Naive thymus-derived CD4-positive, alpha-beta T cell (primary cell): Measurements from ENCODE around the gene ADH4. TPM values are rescaled to one million over a fixed set of nuclear protein-coding genes. Genes with fewer than 3 reads are reported as not detected.
"Not testable (repeated sequence)": the region's sequence is repeated elsewhere in the genome, so short reads cannot be mapped to it uniquely, and the experiment has no call there.

Source experiments
- ATAC-seq: fragments of 150-1000 bp; cut with Tn5 transposase; 2 replicates; pipeline ENCODE4 v1.10.0; 2021; ENCODE audit warnings: mild to moderate bottlenecking, moderate library complexity
- CTCF ChIA-PET: fragments of 350-600 bp; sonication (Branson Sonifier 250); formaldehyde crosslinking; loops from one replicate; lab custom pipeline; 2021; ENCODE audit warnings: antibody characterized with exemption; lab: Charles Lee
- POLR2A ChIA-PET: fragments of 350-600 bp; sonication (Branson Sonifier 250); formaldehyde crosslinking; loops from one replicate; lab custom pipeline; 2021; ENCODE audit warnings: antibody characterized with exemption, inconsistent platforms; lab: Charles Lee
- DNase-seq, 9 donors: peaks; one replicate each; pipeline versions ENCODE4 v3.0.0 to v3.0.0-alpha.2; 2020 to 2022; ENCODE audit warnings: mixed read lengths in 1 of 9
- H3K27ac ChIP-seq: one replicate; pipeline ENCODE4 v1.7.0; 2013; ENCODE audit warnings: mild to moderate bottlenecking, low read depth, low read length, moderate library complexity
- H3K27me3 ChIP-seq, 2 donors: one replicate each; pipeline ENCODE4 v1.7.0; 2013; ENCODE audit warnings: low read length in 2 of 2, mild to moderate bottlenecking in 2 of 2, moderate library complexity in 2 of 2; ENCODE audit not compliant: control insufficient read depth in 2 of 2, insufficient read depth in 2 of 2
- H3K36me3 ChIP-seq, 3 experiments: 1 replicate in 2 of 3; 2 replicates in 1 of 3; pipeline ENCODE4 v1.7.0; 2013; ENCODE audit warnings: low read length in 3 of 3, mild to moderate bottlenecking in 3 of 3, moderate library complexity in 1 of 3; ENCODE audit not compliant: insufficient read depth in 3 of 3, control insufficient read depth in 2 of 3
- H3K4me1 ChIP-seq, 2 donors: one replicate each; pipeline ENCODE4 v1.7.0; 2013; ENCODE audit warnings: low read length in 2 of 2, mild to moderate bottlenecking in 2 of 2, moderate library complexity in 1 of 2; ENCODE audit not compliant: control insufficient read depth in 2 of 2, insufficient read depth in 2 of 2
- H3K4me3 ChIP-seq: 2 replicates; pipeline ENCODE4 v1.7.0; 2013; ENCODE audit warnings: mild to moderate bottlenecking, low read length
- H3K9me3 ChIP-seq, 3 experiments: 1 replicate in 2 of 3; 2 replicates in 1 of 3; pipeline ENCODE4 v1.7.0; 2013; ENCODE audit warnings: low read length in 3 of 3; ENCODE audit not compliant: control insufficient read depth in 2 of 3
- H3K27ac Mint-ChIP-seq, 9 donors: one replicate each; pipeline ENCODE4 v1.8.0; 2020 to 2022; ENCODE audit warnings: mixed read lengths in 9 of 9, mild to moderate bottlenecking in 8 of 9, moderate library complexity in 5 of 9, inconsistent platforms in 2 of 9
- H3K27me3 Mint-ChIP-seq, 5 donors: one replicate each; pipeline ENCODE4 v1.8.0; 2021 to 2022; ENCODE audit warnings: mixed read lengths in 5 of 5, mild to moderate bottlenecking in 1 of 5
- H3K36me3 Mint-ChIP-seq, 5 donors: one replicate each; pipeline ENCODE4 v1.8.0; 2020 to 2022; ENCODE audit warnings: mixed read lengths in 5 of 5, mild to moderate bottlenecking in 3 of 5, inconsistent platforms in 1 of 5
- H3K4me1 Mint-ChIP-seq, 7 donors: one replicate each; pipeline ENCODE4 v1.8.0; 2020 to 2022; ENCODE audit warnings: mixed read lengths in 7 of 7, mild to moderate bottlenecking in 3 of 7, inconsistent platforms in 1 of 7
- H3K4me3 Mint-ChIP-seq, 10 donors: one replicate each; pipeline ENCODE4 v1.8.0; 2020 to 2022; ENCODE audit warnings: mild to moderate bottlenecking in 10 of 10, mixed read lengths in 10 of 10, moderate library complexity in 6 of 10, inconsistent platforms in 2 of 10
- H3K9me3 Mint-ChIP-seq, 11 donors: one replicate each; pipeline ENCODE4 v1.8.0; 2020 to 2022; ENCODE audit warnings: mixed read lengths in 11 of 11, mild to moderate bottlenecking in 4 of 11, inconsistent platforms in 1 of 11, moderate library complexity in 1 of 11
- intact Hi-C, 2 donors: fragments of 100-400 bp; cut with micrococcal nuclease; formaldehyde crosslinking; loops; one replicate each; pipeline ENCODE4 v1.15.1; 2023
- polyA plus RNA-seq, 2 donors: library from polyadenylated mRNA; unstranded; fragments of 300-500 nt; fragmentation: Illumina TruSeq; gene quantifications; one replicate each; pipeline ENCODE4 v1.2.3, GENCODE V29; 2021
- total RNA-seq, 6 experiments: library from RNA in 5 of 6; stranded (reverse) in 5 of 6; gene quantifications; 1 replicate in 5 of 6; 2 replicates in 1 of 6; pipeline ENCODE4 v1.2.3 and lab custom pipeline; 2021 to 2026

The ADH4 gene
- total and polyA plus RNA-seq, 7 experiments from 2014 or later, result not detected

DNA sequence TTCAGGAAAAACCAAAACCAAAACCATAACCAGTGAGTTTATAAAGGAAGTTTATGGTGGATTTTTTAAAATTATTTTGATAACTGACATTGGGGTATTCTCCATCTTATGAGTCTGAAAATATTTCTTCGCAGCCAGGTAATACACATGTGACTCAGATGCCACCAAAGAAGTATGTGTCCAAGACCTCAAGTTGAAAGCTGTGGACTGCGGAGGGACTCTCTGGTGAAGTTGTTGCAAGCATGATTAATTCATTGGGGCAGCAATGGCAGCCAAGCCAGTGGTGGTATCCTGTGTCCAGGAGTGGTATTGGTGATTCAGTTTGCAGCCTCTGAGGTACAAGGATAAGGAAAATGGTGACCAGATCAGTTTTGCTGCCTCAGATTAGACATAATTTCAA is 41.5 kb downstream of the ADH4 start:
- Mint-ChIP-seq H3K9me3 (peaks cover 0 to 4% (median 0%) of the 10 kb centered on the region in 11 donors), H3K27me3 (peaks cover 0 to 4% (median 0%) of the 10 kb centered on the region in 5 donors), H3K36me3 (peaks cover 0 to 9% (median 4%) of the 10 kb centered on the region in 5 donors), H3K27ac (no peak overlapping the region), H3K4me1 (peaks cover 0 to 8% (median 0%) of the 10 kb centered on the region in 7 donors), H3K4me3 (no peak overlapping the region)
- Histone ChIP-seq H3K4me1 (no peaks in the 10 kb centered on the region), H3K9me3 (no peaks in the 10 kb centered on the region), H3K27ac (no peak overlapping the region), H3K27me3 (no peaks in the 10 kb centered on the region), H3K36me3 (no peaks in the 10 kb centered on the region), H3K4me3 (no peak overlapping the region)
- POLR2A ChIA-PET, result no interaction called here
- ATAC-seq, result no peak
- CTCF ChIA-PET, result no interaction called here
- intact Hi-C loops, result no loop called here
- DNase-seq, result no peak

DNA sequence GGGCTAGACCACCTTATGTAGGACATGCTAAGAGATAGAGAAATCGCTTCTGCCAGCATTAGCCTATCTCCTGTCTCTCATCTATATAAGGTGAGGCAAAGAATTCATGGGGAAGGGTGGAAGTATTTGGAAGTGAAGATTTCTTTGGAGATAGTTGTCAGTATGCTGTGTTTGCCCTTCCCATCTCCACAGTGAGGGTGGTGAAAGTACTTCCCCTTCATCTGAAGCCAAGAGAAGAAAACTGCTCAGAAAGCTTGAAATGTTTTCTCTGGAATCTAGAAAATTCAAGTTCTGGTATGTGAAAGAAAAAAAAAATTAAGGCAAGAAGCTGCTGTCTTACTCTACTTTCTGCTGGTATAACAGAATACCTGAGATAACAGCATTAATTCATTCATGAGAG is 43.2 kb downstream of the ADH4 start:
- Mint-ChIP-seq H3K4me3 (no peak overlapping the region), H3K27me3 (peaks cover 0 to 10% (median 0%) of the 10 kb centered on the region in 5 donors), H3K4me1 (peaks cover 0 to 8% (median 0%) of the 10 kb centered on the region in 7 donors), H3K36me3 (peaks cover 1 to 12% (median 9%) of the 10 kb centered on the region in 5 donors), H3K27ac (no peak overlapping the region), H3K9me3 (peaks cover 0 to 14% (median 0%) of the 10 kb centered on the region in 11 donors)
- DNase-seq (no peak), ATAC-seq (no peak)
- Histone ChIP-seq H3K27me3 (no peaks in the 10 kb centered on the region), H3K36me3 (no peaks in the 10 kb centered on the region), H3K27ac (no peak overlapping the region), H3K9me3 (no peaks in the 10 kb centered on the region), H3K4me1 (no peaks in the 10 kb centered on the region), H3K4me3 (no peak overlapping the region)
- ChIA-PET CTCF (no interaction called here), POLR2A (interaction anchor here (3.1 kb wide), 1 partner anchor 12 kb away, joined by 10 read pairs; the partner anchor contains the start of gene ADH5)
- intact Hi-C loops, result no loop called here

DNA sequence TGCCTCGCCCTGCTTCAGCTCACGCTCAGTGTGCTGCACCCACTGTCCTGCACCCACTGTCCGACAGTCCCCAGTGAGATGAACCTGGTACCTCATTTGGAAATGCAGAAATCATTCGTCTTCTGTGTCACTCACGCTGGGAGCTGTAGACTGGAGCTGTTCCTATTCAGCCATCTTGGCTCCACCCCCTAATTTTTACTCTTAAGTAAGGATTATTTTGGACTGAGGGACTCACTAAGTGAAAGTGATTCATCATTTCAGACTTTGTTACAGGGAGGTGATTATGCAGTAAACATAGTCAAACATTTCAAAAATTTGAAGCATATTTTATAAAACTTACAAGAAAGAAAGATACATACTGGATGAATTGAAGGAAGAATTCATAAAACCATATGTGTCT is 44.3 kb downstream of the ADH4 start:
- not testable (repeated sequence) for H3K4me1 ChIP-seq

DNA sequence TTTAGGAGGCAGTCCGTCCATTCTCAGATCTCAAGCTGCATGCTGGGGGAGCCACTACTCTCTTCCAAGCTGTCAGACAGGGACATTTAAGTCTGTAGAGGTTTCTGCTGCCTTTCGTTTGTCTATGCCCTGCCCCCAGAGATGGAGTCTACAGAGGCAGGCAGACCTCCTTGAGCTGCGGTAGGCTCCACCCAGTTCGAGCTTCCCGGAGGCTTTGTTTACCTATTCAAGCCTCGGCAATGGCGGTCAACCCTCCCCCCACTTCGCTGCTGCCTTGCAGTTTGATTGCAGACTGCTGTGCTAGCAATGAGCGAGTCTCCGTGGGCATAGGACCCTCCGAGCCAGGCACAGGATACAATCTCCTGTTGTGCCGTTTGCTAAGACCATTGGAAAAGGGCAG is 44.8 kb downstream of the ADH4 start:
- Mint-ChIP-seq H3K27ac (no peak overlapping the region), H3K4me1 (peaks cover 0 to 8% (median 0%) of the 10 kb centered on the region in 7 donors), H3K4me3 (no peak overlapping the region), H3K9me3 (peaks cover 0 to 14% (median 0%) of the 10 kb centered on the region in 11 donors), H3K36me3 (peaks cover 1 to 12% (median 9%) of the 10 kb centered on the region in 5 donors), H3K27me3 (peaks cover 0 to 10% (median 0%) of the 10 kb centered on the region in 5 donors)
- ATAC-seq (no peak), DNase-seq (no peak)
- Histone ChIP-seq H3K9me3 (no peaks in the 10 kb centered on the region), H3K4me1 (no peaks in the 10 kb centered on the region), H3K36me3 (no peaks in the 10 kb centered on the region), H3K4me3 (no peak overlapping the region), H3K27ac (no peak overlapping the region), H3K27me3 (no peaks in the 10 kb centered on the region)
- ChIA-PET POLR2A (interaction anchor here (3.1 kb wide), 1 partner anchor 11 kb away, joined by 10 read pairs; the partner anchor contains the start of gene ADH5), CTCF (no interaction called here)
- intact Hi-C loops, result no loop called here

More for the DNA sequence above, 44.3 kb downstream of the ADH4 start:
- H3K36me3 ChIP-seq, ATAC-seq, H3K27ac Mint-ChIP-seq, H3K4me1 Mint-ChIP-seq, H3K9me3 ChIP-seq, CTCF ChIA-PET, H3K4me3 Mint-ChIP-seq, H3K4me3 ChIP-seq, H3K27ac ChIP-seq, intact Hi-C loops, H3K27me3 ChIP-seq, DNase-seq: not testable (repeated sequence)
- POLR2A ChIA-PET, result interaction anchor here (3.1 kb wide), 1 partner anchor 11 kb away, joined by 10 read pairs; the partner anchor contains the start of gene ADH5
- Mint-ChIP-seq H3K27me3 (peaks cover 0 to 10% (median 0%) of the 10 kb centered on the region in 5 donors), H3K9me3 (peaks cover 0 to 14% (median 0%) of the 10 kb centered on the region in 11 donors), H3K36me3 (peaks cover 1 to 12% (median 9%) of the 10 kb centered on the region in 5 donors)

DNA sequence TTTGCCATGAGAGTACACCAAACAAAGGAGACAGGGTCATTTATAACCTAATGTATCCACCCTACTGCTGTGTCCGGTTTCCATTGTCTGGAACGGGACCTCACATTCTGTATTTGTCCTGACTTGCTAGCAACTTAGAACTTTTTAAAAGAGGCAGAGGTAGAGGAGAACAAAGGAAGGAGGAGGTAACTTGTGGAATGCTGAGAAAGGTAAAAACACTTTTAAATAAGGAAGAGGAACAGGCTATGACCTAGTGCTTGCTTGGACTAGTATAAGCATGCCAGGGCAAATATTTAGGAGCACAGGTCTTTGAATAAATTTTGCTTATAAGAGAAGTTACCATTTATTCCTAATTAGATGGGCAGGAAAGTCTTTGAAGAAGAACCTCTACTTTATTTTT is 52.3 kb downstream of the ADH4 start:
- H3K4me3 ChIP-seq, H3K9me3 ChIP-seq, H3K4me3 Mint-ChIP-seq, H3K27me3 ChIP-seq, CTCF ChIA-PET, H3K4me1 ChIP-seq, H3K36me3 ChIP-seq, DNase-seq, ATAC-seq, H3K27ac ChIP-seq, POLR2A ChIA-PET, intact Hi-C loops, H3K27ac Mint-ChIP-seq: not testable (repeated sequence)
- peaks cover 20 to 47% (median 37%) of the 10 kb centered on the region in 7 donors for H3K4me1 Mint-ChIP-seq
- peaks cover 4 to 24% (median 14%) of the 10 kb centered on the region in 5 donors for H3K36me3 Mint-ChIP-seq
- peaks cover 0 to 33% (median 2%) of the 10 kb centered on the region in 11 donors for H3K9me3 Mint-ChIP-seq
- H3K27me3 Mint-ChIP-seq, result peaks cover 0 to 14% (median 0%) of the 10 kb centered on the region in 5 donors

DNA sequence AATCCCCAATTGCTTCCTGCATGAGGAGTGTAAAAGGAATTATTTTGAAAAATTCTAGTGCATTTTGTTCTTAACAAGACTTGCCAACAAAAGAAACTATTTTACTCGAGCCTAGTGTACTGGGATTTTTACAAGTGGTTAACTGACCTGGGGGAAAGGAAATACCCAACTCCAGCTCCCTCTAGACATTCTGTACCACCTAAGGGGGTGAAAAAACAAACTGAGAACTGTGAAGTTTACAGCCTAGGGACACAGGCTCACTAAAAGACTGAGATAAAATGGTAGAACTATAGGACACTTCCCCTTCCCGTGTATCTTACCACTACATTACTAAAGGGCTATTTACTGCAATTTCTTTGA is 52.9 kb downstream of the ADH4 start:
- no peak overlapping the region for H3K4me3 ChIP-seq
- peaks cover 8 to 9% of the 10 kb centered on the region in 2 donors for H3K4me1 ChIP-seq
- ChIA-PET POLR2A (interaction anchor here (0.7 to 0.8 kb wide), 2 partner anchors 32 to 68 kb away, joined by 3 read pairs; no protein-coding TSS in a partner anchor), CTCF (no interaction called here)
- no peak for DNase-seq
- intact Hi-C loops, result no loop called here
- H3K27ac ChIP-seq, result no peak overlapping the region
- H3K9me3 Mint-ChIP-seq, result peaks cover 0 to 27% (median 0%) of the 10 kb centered on the region in 11 donors
- H3K27me3 ChIP-seq, result no peaks in the 10 kb centered on the region
- peaks cover 0 to 21% (median 14%) of the 10 kb centered on the region in 5 donors for H3K36me3 Mint-ChIP-seq
- H3K27me3 Mint-ChIP-seq, result peaks cover 0 to 11% (median 0%) of the 10 kb centered on the region in 5 donors
- ATAC-seq, result no peak
- H3K4me1 Mint-ChIP-seq, result peaks cover 26 to 54% (median 41%) of the 10 kb centered on the region in 7 donors
- no peak overlapping the region for H3K4me3 Mint-ChIP-seq
- no peaks in the 10 kb centered on the region for H3K36me3 ChIP-seq
- no peak overlapping the region for H3K27ac Mint-ChIP-seq
- no peaks in the 10 kb centered on the region for H3K9me3 ChIP-seq
